ENCODE results near the gene ZNF446.
A peak's percentile ranks its signal among the peaks of the same experiment; 100 is the strongest.
"Not testable (repeated sequence)": the region's sequence is repeated elsewhere in the genome, so short reads cannot be mapped to it uniquely, and the experiment has no call there.

The ZNF446 gene

GRCh38 chr19:58475714-58476497, at the start of gene ZNF446:
TSS of gene ZNF446 (plus strand) at chr19:58476352. CDS start at chr19:58477219, 867 bp downstream.
- TF ChIP-seq, protein P1, sequence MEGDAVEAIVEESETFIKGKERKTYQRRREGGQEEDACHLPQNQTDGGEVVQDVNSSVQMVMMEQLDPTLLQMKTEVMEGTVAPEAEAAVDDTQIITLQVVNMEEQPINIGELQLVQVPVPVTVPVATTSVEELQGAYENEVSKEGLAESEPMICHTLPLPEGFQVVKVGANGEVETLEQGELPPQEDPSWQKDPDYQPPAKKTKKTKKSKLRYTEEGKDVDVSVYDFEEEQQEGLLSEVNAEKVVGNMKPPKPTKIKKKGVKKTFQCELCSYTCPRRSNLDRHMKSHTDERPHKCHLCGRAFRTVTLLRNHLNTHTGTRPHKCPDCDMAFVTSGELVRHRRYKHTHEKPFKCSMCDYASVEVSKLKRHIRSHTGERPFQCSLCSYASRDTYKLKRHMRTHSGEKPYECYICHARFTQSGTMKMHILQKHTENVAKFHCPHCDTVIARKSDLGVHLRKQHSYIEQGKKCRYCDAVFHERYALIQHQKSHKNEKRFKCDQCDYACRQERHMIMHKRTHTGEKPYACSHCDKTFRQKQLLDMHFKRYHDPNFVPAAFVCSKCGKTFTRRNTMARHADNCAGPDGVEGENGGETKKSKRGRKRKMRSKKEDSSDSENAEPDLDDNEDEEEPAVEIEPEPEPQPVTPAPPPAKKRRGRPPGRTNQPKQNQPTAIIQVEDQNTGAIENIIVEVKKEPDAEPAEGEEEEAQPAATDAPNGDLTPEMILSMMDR (IDR thresholded peaks at IDR 0.05), result no peak
- TF ChIP-seq ZFX (IDR thresholded peaks at IDR 0.05; ENCODE audit: borderline replicate concordance), result no peak
- H3K27ac ChIP-seq, result peak within 1 kb of the TSS; percentile 98

GRCh38 chr19:58428617-58429016, 47.5 kb upstream of the ZNF446 start:
- H3K27ac ChIP-seq, result no peak overlapping the region

GRCh38 chr19:58429745-58430144, 46.4 kb upstream of the ZNF446 start:
- no peak overlapping the region for H3K27ac ChIP-seq
- no peak for TF ChIP-seq ZFX (IDR thresholded peaks at IDR 0.05; ENCODE audit: borderline replicate concordance)
- TF ChIP-seq, protein P1 (IDR thresholded peaks at IDR 0.05), result no peak

More at GRCh38 chr19:58428617-58429016, 47.5 kb upstream of the ZNF446 start:
- no peak for TF ChIP-seq ZFX (IDR thresholded peaks at IDR 0.05; ENCODE audit: borderline replicate concordance)
- TF ChIP-seq, protein P1 (IDR thresholded peaks at IDR 0.05), result no peak

DNA sequence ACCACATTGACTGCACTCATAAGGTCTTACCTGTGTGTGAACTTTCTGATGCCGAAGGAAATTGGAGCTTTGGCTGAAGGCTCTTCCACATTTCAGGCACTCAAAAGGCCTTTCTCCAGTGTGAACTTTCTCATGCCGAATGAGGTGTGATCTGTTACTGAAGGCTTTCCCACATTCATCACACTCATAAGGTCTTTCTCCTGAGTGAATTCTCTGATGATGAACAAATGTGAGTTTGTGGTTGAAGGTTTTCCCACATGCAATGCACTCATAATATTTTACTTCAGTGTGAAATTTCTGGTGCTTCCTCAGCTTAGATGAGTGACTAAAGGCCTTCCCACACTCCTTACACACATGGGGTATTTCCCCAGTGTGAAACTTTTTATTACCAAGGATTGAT, 41.9 kb upstream of the ZNF446 start:
- H3K27ac ChIP-seq, result no peak overlapping the region
- TF ChIP-seq ZFX (IDR thresholded peaks at IDR 0.05; ENCODE audit: borderline replicate concordance), result no peak
- TF ChIP-seq, protein P1 (IDR thresholded peaks at IDR 0.05), result no peak

- TF ChIP-seq ZFX (IDR thresholded peaks at IDR 0.05; ENCODE audit: borderline replicate concordance), result no peak
- TF ChIP-seq, protein P1 (IDR thresholded peaks at IDR 0.05), result no peak
- H3K27ac ChIP-seq, result no peak within 1 kb of the TSS
Measured at GRCh38 chr19:58439576-58440554, 36.3 kb upstream of the ZNF446 start, which contains the start of gene ZNF132. TSS of gene ZNF132 (minus strand) at chr19:58440153. CDS start at chr19:58439821, 332 bp downstream.

DNA sequence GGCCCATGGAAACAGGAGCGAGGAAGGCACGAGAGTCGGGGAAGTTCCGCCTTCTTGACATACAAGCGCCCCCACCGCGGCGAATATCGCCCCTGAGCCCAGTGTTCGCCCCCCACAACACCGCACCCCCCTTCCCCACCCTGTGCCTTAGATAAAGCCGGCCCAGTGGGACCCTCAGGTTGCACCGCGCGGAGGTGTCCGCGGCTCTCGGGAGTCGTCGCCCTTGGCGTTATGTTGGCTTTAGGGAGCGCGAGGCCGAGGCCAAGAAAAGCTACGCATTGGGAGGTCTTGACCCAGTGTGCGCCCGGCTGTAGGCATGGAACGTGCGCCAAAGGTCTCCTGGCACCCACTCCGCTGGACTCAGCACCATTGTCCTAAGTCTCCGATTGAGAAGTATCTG, 35.6 kb upstream of the ZNF446 start:
- TF ChIP-seq ZFX (IDR thresholded peaks at IDR 0.05; ENCODE audit: borderline replicate concordance), result no peak
- TF ChIP-seq, protein P1 (IDR thresholded peaks at IDR 0.05), result no peak
- H3K27ac ChIP-seq, result no peak overlapping the region

GRCh38 chr19:58442986-58443385, 33.2 kb upstream of the ZNF446 start:
- H3K27ac ChIP-seq, result not testable (repeated sequence)

DNA sequence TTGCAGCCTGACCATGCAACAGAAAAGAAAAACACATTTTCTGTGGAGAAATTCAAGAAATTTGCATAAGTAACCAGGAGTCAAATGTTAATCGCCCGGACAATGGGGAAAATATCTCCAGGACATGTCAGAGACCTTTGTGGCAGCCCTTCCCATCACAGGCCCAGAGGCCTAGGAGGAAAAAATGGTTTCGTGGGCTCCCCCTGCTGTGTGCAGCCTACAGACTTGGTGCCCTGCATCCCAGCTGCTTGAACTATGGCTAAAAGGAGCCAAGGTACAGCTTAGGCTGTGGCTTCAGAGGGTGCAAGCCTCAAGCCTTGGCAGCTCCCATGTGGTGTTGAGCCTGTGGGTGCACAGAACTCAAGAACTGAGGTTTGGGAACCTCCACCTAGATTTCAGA, 27.3 kb upstream of the ZNF446 start:
- H3K27ac ChIP-seq, result not testable (repeated sequence)

- not testable (repeated sequence) for H3K27ac ChIP-seq
Measured at GRCh38 chr19:58449980-58450379, 26.2 kb upstream of the ZNF446 start.

Data from 22Rv1 (cell line).